ENCODE measurements around the gene SLC25A33.
"Not testable (repeated sequence)": the region's sequence is repeated elsewhere in the genome, so short reads cannot be mapped to it uniquely, and the experiment has no call there.

Gene SLC25A33

GRCh38 chr1:9538669-9539164 is 548 bp upstream of the SLC25A33 start:
- no peak for DNase-seq (ENCODE audit: low read depth, low spot score)

GRCh38 chr1:9539829-9540550 is 725 bp downstream of the SLC25A33 start:
- DNase-seq (ENCODE audit: low read depth, low spot score), result no peak

- DNase-seq (ENCODE audit: low read depth, low spot score), result no peak
These were observed 3.2 kb downstream of the SLC25A33 start for GRCh38 chr1:9542430-9542829.

DNA sequence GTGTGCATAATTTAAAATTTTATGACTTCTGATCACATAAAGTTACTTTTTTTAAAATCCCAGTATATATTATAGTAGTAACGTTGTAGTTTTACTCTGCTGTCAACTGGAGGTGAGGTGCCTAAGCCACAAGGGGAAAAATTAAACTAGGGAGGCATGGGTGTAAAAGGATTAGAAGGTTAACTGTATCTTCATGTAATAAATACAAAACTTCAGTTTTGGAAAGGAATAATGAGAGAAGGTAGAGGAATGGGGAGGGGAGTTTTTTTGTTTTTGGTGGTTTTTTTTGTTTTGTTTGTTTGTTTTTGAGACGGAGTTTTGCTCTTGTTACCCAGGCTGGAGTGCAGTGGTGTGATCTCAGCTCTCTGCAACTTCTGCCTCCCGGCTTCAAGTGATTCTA is 5.7 kb downstream of the SLC25A33 start:
- no peak for DNase-seq (ENCODE audit: low read depth, low spot score)

DNA sequence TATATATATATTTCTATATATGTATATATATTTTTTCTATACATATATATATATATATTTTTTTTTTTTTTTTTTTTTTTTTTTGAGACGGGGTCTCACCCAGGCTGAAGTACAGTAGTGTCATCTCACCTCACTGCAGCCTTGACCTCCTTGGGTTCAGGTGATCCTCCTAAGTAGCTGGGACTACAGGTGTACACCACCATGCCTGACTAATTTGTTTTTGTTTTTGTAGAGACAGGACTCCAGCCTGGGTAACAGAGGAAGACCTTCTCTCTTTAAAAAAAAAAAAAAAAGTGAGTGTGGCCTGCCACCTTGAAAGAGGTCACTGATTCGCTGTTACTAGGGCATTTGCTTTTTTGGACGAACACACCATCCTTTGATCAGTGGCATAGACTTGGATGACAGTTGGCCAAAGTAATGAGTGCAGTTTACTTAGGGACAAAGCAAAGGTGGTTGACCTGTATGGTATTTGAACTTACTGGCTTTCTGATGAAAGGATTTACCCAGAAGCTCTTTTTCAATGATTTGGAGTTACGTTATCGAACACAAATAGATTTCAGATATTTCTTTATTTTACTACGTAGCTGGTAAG is 10.8 kb downstream of the SLC25A33 start:
- DNase-seq (ENCODE audit: low read depth, low spot score), result no peak

GRCh38 chr1:9551984-9552383 is 12.7 kb downstream of the SLC25A33 start:
- no peak for DNase-seq (ENCODE audit: low read depth, low spot score)

DNA sequence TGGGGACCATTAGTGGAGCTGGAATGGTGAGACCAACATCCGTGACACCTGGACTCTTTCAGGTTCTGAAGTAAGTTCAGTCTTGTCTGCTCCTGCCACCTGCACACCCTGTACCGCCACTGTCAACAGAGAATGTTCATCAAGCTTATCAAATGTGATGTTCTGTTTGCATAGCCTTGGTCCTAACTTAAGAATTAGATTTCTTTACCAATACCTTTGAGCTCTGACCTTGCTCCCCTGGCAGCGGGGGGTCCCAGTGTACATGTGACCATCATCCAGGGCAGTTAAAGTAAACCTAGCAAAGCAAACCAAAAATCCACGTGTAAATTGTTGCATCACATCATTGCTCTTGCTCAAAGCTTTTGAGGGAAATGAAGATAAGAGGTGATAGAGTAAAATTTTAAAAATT is 14.5 kb downstream of the SLC25A33 start:
- DNase-seq (ENCODE audit: low read depth, low spot score), result no peak

DNA sequence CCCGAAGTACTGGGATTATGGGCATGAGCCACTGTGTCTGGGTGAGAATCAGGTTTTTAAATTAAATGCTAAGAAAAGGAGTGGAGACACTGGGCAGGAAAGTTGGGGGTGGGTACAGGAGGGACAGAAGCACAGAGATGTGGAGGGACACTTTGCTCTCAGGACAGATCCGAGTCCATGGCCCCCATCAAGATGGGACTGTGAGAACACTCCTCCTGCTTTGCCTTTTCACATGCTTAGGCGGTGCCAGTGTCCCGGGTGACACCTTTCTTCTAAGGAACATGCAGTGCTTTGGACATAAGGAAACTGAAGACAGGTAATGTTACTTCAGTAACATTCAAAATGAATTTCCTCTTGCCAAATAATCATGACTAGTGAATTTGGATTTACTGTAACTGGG is 16.7 kb downstream of the SLC25A33 start:
- no peak for DNase-seq (ENCODE audit: low read depth, low spot score)

DNA sequence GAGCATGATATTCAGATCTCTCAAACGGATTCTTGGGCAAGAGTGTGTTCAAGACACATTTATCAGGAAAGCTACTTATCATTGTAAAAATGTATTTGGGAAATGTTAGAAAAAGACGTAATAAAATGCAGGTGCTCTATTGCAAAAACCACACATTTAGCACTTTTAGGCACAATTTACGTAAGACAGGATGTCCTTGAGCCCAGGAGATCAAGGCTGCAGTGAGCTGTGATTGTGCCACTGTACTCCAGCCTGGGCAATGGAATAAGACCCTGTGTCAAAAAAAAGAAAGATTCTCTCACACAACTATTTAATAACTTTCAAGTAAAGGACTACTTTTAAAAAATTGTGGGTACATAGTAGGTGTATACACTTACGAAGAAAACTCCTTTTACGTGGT is 18.4 kb downstream of the SLC25A33 start:
- no peak for DNase-seq (ENCODE audit: low read depth, low spot score)

DNA sequence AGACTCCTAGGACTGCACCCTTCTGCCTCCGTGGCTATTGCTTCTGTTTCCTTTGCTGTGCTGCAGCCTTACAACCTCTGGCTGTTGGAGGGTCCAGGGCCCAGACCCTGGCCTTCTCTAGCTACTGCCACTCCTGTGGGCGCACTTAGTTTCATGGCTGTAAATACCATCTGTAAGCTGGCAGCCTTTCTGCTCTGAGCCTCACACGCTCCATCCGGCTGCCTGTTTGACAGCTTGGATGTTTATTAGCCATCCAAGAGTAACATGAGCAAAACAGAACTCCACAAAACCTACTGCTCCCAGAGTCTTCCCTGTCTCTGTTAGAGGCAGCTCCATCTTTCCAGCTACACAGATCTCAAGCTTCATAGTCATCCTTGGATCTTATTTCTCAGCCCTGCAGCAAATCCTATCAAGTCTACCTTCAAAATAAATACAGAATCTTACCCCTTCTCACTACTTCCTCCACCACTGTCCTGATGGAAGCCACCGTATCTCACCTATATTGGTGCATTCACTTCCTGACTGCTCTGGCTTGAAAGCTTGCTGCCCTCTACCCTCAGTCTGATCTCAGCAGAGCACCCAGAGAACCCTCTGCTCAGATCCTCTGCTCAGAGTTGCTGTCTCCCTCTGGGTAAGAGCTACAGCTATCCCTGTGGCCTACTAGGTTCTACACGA is 19.1 kb downstream of the SLC25A33 start:
- DNase-seq (ENCODE audit: low read depth, low spot score), result no peak

DNA sequence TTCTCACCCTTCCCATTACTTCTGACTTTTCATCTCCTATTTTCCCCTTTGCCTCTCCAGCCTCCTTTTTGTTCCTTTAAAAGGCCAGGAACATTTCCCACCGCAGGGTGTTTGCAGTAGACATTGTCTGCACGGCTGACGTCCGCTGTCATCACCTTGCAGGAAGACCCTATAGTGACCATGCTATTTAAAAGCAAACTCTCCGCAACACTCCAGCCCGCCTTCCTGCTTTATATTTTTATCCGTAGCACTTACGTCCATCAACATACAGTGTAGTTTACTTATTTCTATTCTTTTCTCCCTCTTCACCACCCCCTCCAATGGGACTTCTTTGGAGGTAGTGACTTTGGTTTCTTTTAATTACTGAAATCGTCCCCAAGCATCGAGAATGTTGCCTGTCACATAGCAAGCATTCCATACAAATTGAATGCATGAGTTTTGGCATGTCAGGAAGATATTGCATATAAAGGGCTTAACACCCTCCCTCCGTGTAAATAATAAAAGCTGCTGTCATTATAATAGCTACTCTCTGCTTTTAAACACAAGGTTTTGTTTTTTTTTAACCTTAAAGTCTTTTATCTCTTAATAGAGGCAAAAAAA is 19.8 kb downstream of the SLC25A33 start:
- no peak for DNase-seq (ENCODE audit: low read depth, low spot score)

GRCh38 chr1:9559673-9560072 is 20.4 kb downstream of the SLC25A33 start:
- DNase-seq (ENCODE audit: low read depth, low spot score), result no peak

- not testable (repeated sequence) for DNase-seq (ENCODE audit: low read depth, low spot score)
These were observed 20.8 kb downstream of the SLC25A33 start for GRCh38 chr1:9560090-9560489.

- peak; percentile 75 for DNase-seq (ENCODE audit: low read depth, low spot score)
These were observed 22.2 kb downstream of the SLC25A33 start for GRCh38 chr1:9561429-9561828.

GRCh38 chr1:9569267-9569666 is 30.0 kb downstream of the SLC25A33 start:
- no peak for DNase-seq (ENCODE audit: low read depth, low spot score)

GRCh38 chr1:9570886-9571529 is 31.7 kb downstream of the SLC25A33 start:
- DNase-seq (ENCODE audit: low read depth, low spot score), result not testable (repeated sequence)

GRCh38 chr1:9573723-9574122 is 34.5 kb downstream of the SLC25A33 start:
- no peak for DNase-seq (ENCODE audit: low read depth, low spot score)

DNA sequence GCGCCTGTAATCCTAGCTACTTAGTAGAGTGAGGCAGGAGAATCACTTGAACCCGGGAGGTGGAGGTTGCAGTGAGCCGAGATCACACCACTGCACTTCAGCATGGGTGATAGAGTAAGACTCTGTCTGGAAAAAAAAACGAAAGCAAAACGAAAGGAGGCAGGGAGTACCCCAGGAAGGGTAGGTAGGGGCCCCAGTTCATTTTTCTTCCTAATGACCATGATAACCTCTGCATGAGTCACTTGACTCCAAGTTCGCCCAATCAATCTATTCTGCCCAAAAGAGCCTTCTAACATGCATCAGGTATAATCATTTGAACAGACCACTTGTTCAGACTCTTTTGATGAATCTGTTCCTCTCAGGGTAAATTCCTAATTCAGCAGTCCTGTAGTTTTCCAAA is 36.2 kb downstream of the SLC25A33 start:
- DNase-seq (ENCODE audit: low read depth, low spot score), result no peak

- no peak for DNase-seq (ENCODE audit: low read depth, low spot score)
These were observed 37.6 kb downstream of the SLC25A33 start for GRCh38 chr1:9576903-9577302.

DNA sequence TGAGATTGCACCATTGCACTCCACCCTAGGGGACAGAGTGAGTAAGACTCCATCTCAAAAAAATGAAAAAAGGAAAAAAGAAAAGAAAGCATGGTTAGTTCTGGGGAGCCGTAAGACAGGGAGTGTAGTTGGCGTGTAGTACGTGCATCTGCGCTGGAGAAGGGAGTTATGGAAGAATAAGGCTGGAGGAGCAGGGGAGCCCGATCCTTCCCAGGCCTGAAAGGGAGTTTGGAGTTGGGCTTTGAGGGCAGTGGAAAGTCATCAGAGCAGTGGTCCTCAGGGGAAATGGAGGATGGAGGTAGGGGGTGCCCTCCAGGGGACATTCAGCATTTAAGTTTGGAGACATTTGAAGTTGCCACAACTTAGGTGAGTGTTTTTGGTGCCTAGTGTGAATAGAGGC is 38.2 kb downstream of the SLC25A33 start:
- no peak for DNase-seq (ENCODE audit: low read depth, low spot score)

DNA sequence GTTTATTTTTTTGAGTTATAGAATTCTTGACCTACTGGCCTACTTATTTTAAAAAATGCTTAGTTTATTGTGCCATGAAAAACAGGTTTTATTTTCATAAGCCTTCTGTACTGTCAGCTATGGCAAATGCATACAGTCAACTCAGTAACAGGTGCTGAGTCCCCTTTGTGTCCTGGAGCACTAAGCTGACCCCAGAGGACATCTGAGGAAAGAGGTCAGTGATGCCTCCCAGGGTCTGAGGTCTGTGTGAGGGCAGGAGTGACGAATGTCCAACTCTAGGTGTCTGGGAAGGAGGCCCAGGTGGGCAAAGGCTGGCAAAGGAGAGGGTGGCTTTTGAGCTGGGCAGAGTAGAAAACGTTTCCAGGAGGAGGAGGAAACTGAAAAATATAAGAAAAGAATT is 41.7 kb downstream of the SLC25A33 start:
- DNase-seq (ENCODE audit: low read depth, low spot score), result no peak

All from brain pericyte (primary cell).